ENCODE results near the gene DDX5. TPM values are rescaled to one million over a fixed set of nuclear protein-coding genes. Genes with fewer than 3 reads are reported as not detected.
A peak's percentile ranks its signal among the peaks of the same experiment; 100 is the strongest.
"Not testable (repeated sequence)": the region's sequence is repeated elsewhere in the genome, so short reads cannot be mapped to it uniquely, and the experiment has no call there.

Gene DDX5
- total and polyA plus RNA-seq, 2 of the 13 experiments (the other 11 are each of a cell fraction or from before 2014, with no cell fraction given): 503 to 684 TPM

DNA sequence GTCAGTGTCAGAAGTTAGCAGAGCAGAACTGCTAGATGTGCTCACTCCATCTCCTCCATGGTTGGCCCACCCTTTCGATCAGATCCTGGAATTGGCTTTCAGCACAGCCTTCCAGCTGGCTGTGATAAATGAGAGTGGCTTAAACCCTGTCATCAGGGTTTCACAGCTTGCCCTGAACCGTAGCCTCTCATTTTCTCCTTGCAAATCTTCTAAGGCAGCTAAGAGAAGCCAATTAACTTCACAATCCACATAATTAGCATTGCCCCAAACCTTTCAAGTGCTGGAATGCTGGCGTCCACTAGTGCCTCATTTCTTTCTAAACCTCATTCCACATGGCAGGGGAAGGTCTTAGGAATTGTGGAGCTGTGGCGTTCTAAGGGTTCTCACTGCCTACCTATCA, 35.5 kb downstream of the DDX5 start:
- intact Hi-C loops (cut with micrococcal nuclease; ENCODE audit: unreplicated experiment) (no loop called here), in situ Hi-C loops (cut with HindIII; ENCODE audit: extremely low pct_ligation_motif_present, low pct_unique_long_range_greater_than_20kb) (no loop called here)
- no peak; the same call in 2 of the 3 replicates for ATAC-seq
- H2AFZ ChIP-seq (ENCODE audit: low read length): no peak overlapping the region
- no peak overlapping the region for H3K27ac ChIP-seq (ENCODE audit: extremely low read length, insufficient read depth, low read length)
- BruUV-seq (replicated peaks): no TSS peak
- WGBS (ENCODE audit: low lambda C conversion rate): 45% methylated on average over 4 of the region's 4 CpGs
- H3K4me1 ChIP-seq (ENCODE audit: insufficient read depth, low read length): no peaks in the 10 kb centered on the region
- ChIA-PET POLR2A (no interaction called here), CTCF (ENCODE audit: low intra/inter-chr PET ratio, low total read pairs) (no interaction called here)
- H3K4me2 ChIP-seq (ENCODE audit: low read depth, low read length): no peak overlapping the region
- FAIRE-seq: no peak
- H3K36me3 ChIP-seq (replicated peaks in 1 of 2; ENCODE audit: control insufficient read depth in 1 of 2, insufficient read depth in 2 of 2, low read length in 2 of 2): no peaks in the 10 kb centered on the region
- no peaks in the 10 kb centered on the region for H3K9me3 ChIP-seq (ENCODE audit: low read length)
- no peaks in the 10 kb centered on the region for H4K20me1 ChIP-seq (ENCODE audit: insufficient read depth, low read length)
- DNase-seq (ENCODE audit: low spot score): no peak
- peaks cover 0 to 6% of the 10 kb centered on the region in 2 experiments; a peak in 1 of 5 replicates for H3K27me3 ChIP-seq (ENCODE audit: control insufficient read depth in 1 of 2, insufficient read depth in 2 of 2, low read length in 2 of 2)
- H3K9ac ChIP-seq (ENCODE audit: insufficient read depth, low read depth, low read length): no peak overlapping the region
- no peak overlapping the region for H3K4me3 ChIP-seq (replicated peaks in 1 of 3; ENCODE audit: insufficient read depth in 1 of 3, low read depth in 2 of 3, low read length in 3 of 3)
- TF ChIP-seq RFX1 (IDR thresholded peaks at IDR 0.05) (no peak), ZFP1 (CRISPR knock-in tag; IDR thresholded peaks at IDR 0.05) (no peak), NFKB2 (CRISPR knock-in tag; IDR thresholded peaks at IDR 0.05; ENCODE audit: borderline replicate concordance) (no peak), GPBP1L1 (CRISPR knock-in tag; IDR thresholded peaks at IDR 0.05) (no peak), SRSF1 (optimal IDR thresholded peaks at IDR 0.05; ENCODE audit: low read depth, low read length) (no peak), ZNF253 (CRISPR knock-in tag; IDR thresholded peaks at IDR 0.05; ENCODE audit: borderline replicate concordance) (no peak), ZC3H4 (CRISPR knock-in tag; IDR thresholded peaks at IDR 0.05; ENCODE audit: borderline replicate concordance) (no peak), PLRG1 (conservative IDR thresholded peaks at IDR 0.05) (no peak)
- H3K79me2 ChIP-seq (ENCODE audit: insufficient read depth, low read length): no peaks in the 10 kb centered on the region

DNA sequence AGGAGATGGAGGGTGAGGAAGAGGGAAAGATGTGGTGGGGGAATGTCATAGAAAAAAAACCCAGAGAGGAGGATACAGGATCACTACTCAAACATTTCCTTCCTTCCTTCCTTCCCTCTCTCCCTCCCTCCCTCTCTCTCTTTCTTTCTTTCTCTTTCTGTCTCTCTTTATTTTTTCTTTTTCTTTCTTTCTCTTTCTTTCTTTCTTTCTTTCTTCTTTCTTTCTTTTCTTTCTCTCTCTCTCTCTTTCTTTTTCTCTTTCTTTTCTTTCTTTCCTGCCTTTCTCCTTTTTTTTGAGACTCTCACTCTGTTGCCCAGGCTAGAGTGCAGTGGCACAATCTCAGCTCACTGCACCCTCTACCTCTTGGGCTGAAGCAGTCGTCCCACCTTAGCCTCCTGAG, 39.3 kb downstream of the DDX5 start:
- H3K27me3 ChIP-seq (ENCODE audit: control insufficient read depth in 1 of 2, insufficient read depth in 2 of 2, low read length in 2 of 2); H3K79me2 ChIP-seq (ENCODE audit: insufficient read depth, low read length); H3K4me1 ChIP-seq (ENCODE audit: insufficient read depth, low read length); H3K27ac ChIP-seq (ENCODE audit: extremely low read length, insufficient read depth, low read length); H3K4me3 ChIP-seq (replicated peaks in 1 of 3; ENCODE audit: insufficient read depth in 1 of 3, low read depth in 2 of 3, low read length in 3 of 3); DNase-seq (ENCODE audit: low spot score); H3K9me3 ChIP-seq (ENCODE audit: low read length); H3K36me3 ChIP-seq (replicated peaks in 1 of 2; ENCODE audit: control insufficient read depth in 1 of 2, insufficient read depth in 2 of 2, low read length in 2 of 2); in situ Hi-C loops (cut with HindIII; ENCODE audit: extremely low pct_ligation_motif_present, low pct_unique_long_range_greater_than_20kb); ATAC-seq; H3K4me2 ChIP-seq (ENCODE audit: low read depth, low read length); FAIRE-seq; CTCF ChIA-PET (ENCODE audit: low intra/inter-chr PET ratio, low total read pairs); H4K20me1 ChIP-seq (ENCODE audit: insufficient read depth, low read length); POLR2A ChIA-PET; H2AFZ ChIP-seq (ENCODE audit: low read length); H3K9ac ChIP-seq (ENCODE audit: insufficient read depth, low read depth, low read length); BruUV-seq (replicated peaks); intact Hi-C loops (cut with micrococcal nuclease; ENCODE audit: unreplicated experiment); TF ChIP-seq ZBTB40 (CRISPR knock-in tag; IDR thresholded peaks at IDR 0.05): not testable (repeated sequence)
- 0 out of 2 replicates have a peak, but pooled peaks have one; percentile 9 for TF ChIP-seq ZBTB40 (IDR thresholded peaks at IDR 0.05)
- 21% methylated on average over 1 of the region's 1 CpG for WGBS (ENCODE audit: low lambda C conversion rate)

All from HepG2 (cell line).